Prostate gland (tissue), 2 donors: ENCODE results near the gene KLF11. TPM values are rescaled to one million over a fixed set of nuclear protein-coding genes. Genes with fewer than 3 reads are reported as not detected.
A peak's percentile ranks its signal among the peaks of the same experiment; 100 is the strongest.

Experiments used
- DNase-seq: peaks from one replicate; pipeline ENCODE4 v3.0.0-alpha.2; 2019; ENCODE audit warnings: low spot score
- H3K27ac ChIP-seq, 2 donors: fragments of 200-600 bp; sonication (generic); 2 replicates each; pipeline ENCODE4 v1.5.1; 2017 to 2019
- H3K27me3 ChIP-seq: fragments of 200-600 bp; sonication (generic); replicated peaks from 2 replicates; pipeline ENCODE4 v1.5.1; 2019; ENCODE audit not compliant: insufficient read depth
- H3K36me3 ChIP-seq, 2 donors: fragments of 200-600 bp; sonication (generic); 1 replicate in 1 of 2; 2 replicates in 1 of 2; pipeline versions ENCODE4 v1.5.1 to v1.8.1; 2017 to 2019
- H3K4me1 ChIP-seq: fragments of 200-600 bp; sonication (generic); replicated peaks from 2 replicates; pipeline ENCODE4 v1.5.1; 2019
- H3K4me3 ChIP-seq, 2 donors: fragments of 200-600 bp; sonication (generic); 2 replicates each; pipeline ENCODE4 v1.5.1; 2017 to 2019
- H3K9me3 ChIP-seq: fragments of 200-600 bp; sonication (generic); 2 replicates; pipeline ENCODE4 v1.5.1; 2017
- POLR2A ChIP-seq: fragments of 450-650 bp; IDR thresholded peaks from one replicate; pipeline ENCODE4 v1.6.1; 2016; ENCODE audit warnings: antibody characterized with exemption, mild to moderate bottlenecking
- POLR2AphosphoS5 ChIP-seq: sonication (generic); formaldehyde crosslinking; IDR thresholded peaks from one replicate; pipeline ENCODE4 v1.6.1; 2017; ENCODE audit warnings: antibody characterized with exemption
- WGBS: methylation state at CpG from one replicate; pipeline ENCODE4 v1.1.5; 2018; 5-methylcytosine and 5-hydroxymethylcytosine counted together
- intact Hi-C: fragments of 100-400 bp; cut with DNase I; formaldehyde crosslinking; loops from one replicate; pipeline ENCODE4 v1.14.2; 2022
- total RNA-seq, 2 donors: library from RNA; depleted of rRNA; stranded (reverse); fragments of >200 nt; gene quantifications; one replicate each; pipeline ENCODE4 v1.1.0, GENCODE V29; 2016
- TF ChIP-seq, protein P1 (sequence below), 4 experiments: fragments of 200-600 bp in 2 of 4; fragments of 450-650 bp in 2 of 4; sonication (generic) in 2 of 4; IDR thresholded peaks; 1 replicate in 3 of 4; 2 replicates in 1 of 4; pipeline ENCODE4 v1.5.1; 2016 to 2019; ENCODE audit warnings: antibody characterized with exemption in 4 of 4, mild to moderate bottlenecking in 2 of 4, moderate library complexity in 2 of 4

The KLF11 gene
- total RNA-seq, 2 donors from 2014 or later, result 4.3 to 37.9 TPM

DNA sequence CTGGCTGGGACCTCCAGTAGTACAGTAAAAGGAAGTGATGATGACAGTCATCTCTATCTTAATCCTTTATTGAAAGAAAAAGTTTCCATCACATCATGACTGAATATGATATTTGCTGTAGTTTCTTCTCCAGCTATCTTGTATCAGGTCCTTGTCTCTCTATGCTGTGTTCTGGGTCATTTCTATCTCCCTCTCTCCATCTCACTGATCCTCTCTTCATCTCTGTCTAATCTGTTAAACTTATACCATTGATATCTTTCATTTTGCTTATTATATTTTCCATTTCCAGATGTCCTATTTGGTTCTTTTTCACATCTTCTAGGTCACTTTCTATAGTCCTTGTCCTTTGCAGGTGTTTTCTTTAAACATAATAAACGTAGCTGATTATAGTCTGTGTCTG lies 24.5 kb downstream of the KLF11 start:
- Histone ChIP-seq H3K4me1 (no peaks in the 10 kb centered on the region), H3K36me3 (no peaks in the 10 kb centered on the region), H3K9me3 (no peaks in the 10 kb centered on the region), H3K4me3 (no peak overlapping the region), H3K27ac (no peak overlapping the region), H3K27me3 (no peaks in the 10 kb centered on the region)
- WGBS, result 93% methylated on average over 1 of the region's 1 CpG
- TF ChIP-seq, protein P1, sequence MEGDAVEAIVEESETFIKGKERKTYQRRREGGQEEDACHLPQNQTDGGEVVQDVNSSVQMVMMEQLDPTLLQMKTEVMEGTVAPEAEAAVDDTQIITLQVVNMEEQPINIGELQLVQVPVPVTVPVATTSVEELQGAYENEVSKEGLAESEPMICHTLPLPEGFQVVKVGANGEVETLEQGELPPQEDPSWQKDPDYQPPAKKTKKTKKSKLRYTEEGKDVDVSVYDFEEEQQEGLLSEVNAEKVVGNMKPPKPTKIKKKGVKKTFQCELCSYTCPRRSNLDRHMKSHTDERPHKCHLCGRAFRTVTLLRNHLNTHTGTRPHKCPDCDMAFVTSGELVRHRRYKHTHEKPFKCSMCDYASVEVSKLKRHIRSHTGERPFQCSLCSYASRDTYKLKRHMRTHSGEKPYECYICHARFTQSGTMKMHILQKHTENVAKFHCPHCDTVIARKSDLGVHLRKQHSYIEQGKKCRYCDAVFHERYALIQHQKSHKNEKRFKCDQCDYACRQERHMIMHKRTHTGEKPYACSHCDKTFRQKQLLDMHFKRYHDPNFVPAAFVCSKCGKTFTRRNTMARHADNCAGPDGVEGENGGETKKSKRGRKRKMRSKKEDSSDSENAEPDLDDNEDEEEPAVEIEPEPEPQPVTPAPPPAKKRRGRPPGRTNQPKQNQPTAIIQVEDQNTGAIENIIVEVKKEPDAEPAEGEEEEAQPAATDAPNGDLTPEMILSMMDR (IDR thresholded peaks at IDR 0.05), result no peak
- no peak for TF ChIP-seq POLR2AphosphoS5
- no peak for TF ChIP-seq POLR2A
- no peak for DNase-seq
- intact Hi-C loops, result no loop called here

DNA sequence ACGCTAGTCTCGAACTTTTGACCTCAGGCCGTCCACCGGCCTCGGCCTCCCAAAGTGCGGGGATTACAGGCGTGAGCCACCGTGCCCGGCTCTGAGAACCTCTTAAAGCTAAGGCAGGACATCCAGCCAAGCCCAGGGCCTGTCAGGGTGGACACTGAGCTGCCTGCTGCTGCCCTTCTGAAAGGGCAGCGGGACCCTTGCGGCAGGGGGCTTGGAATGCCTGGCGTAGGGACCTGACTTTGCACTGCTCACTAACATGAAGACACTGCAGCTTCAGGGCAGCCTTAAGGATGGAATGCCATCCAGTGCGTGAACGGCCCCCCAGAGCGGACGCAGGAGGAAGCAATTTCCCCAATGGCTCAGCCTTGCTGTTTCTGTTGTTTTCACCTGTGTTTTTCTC lies 27.8 kb downstream of the KLF11 start:
- Histone ChIP-seq H3K4me1 (no peaks in the 10 kb centered on the region), H3K9me3 (no peaks in the 10 kb centered on the region), H3K36me3 (no peaks in the 10 kb centered on the region), H3K27me3 (no peaks in the 10 kb centered on the region), H3K4me3 (no peak overlapping the region), H3K27ac (no peak overlapping the region)
- DNase-seq, result no peak
- intact Hi-C loops, result no loop called here
- TF ChIP-seq POLR2AphosphoS5 (no peak), POLR2A (no peak)
- TF ChIP-seq, protein P1 (IDR thresholded peaks at IDR 0.05), result no peak
- WGBS, result 95% methylated on average over 16 of the region's 16 CpGs

DNA sequence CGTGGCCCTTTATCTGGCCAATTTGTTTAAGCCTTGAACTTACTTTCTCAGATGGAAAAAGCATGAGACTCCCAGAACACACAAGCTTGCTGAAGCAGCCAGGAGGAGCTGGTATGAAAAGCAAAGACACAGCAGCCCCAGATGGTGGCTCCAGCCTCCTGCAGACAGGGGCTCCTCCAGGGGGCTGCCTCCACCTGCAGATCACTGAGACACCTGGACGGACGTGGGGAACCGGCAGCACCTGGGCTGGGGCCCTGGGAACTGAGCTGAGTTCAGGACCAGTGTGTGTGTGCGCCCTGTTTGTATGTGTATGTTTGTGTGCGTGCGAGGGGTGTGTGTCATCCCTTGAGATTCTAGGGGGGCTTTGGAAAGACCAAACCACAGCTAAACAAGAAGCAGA lies 28.2 kb downstream of the KLF11 start:
- H3K4me1 ChIP-seq, result no peaks in the 10 kb centered on the region
- no peak overlapping the region for H3K27ac ChIP-seq
- intact Hi-C loops, result no loop called here
- TF ChIP-seq, protein P1 (IDR thresholded peaks at IDR 0.05), result no peak
- TF ChIP-seq POLR2A (no peak), POLR2AphosphoS5 (no peak)
- no peaks in the 10 kb centered on the region for H3K9me3 ChIP-seq
- H3K27me3 ChIP-seq, result no peaks in the 10 kb centered on the region
- DNase-seq, result no peak
- no peak overlapping the region for H3K4me3 ChIP-seq
- H3K36me3 ChIP-seq, result no peaks in the 10 kb centered on the region
- WGBS, result 97% methylated on average over 7 of the region's 7 CpGs

DNA sequence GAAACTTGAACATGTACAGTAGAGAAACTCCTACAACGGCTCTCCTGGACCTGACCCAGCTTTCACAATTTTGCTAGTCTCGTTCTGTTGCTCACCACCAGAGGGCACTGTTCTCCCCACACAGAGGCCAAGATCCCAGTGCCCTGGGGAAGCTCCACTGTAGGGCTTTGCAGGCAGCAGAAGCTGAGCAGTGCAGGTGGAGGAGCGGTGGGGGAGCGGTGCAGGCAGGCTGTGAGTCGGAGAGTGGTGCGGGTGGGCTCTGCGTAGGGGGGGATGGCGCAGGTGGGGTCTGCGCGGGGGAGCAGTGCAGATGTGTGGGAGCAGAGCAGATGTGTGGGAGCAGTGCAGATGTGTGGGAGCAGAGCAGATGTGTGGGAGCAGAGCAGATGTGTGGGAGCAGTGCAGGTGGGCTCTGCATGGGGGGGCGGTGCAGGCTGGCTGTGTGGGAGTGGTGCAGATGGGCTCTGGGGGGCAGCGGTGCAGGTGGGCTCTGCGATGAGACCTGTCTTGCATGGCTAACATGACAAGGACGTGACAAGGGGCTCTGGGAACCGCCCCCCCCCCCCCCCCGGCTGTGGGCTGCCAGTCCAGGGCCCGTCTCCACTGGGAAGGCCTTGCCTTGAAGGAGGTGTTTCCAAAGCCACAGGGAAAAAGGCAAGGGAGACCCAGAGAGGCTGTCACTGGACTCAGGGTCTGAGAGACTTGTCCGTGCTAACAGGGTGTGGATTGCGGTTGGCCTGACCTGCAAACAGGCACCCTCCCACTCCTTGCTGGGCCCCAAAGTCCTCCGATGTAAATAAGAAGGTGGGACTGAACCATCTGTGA lies 29.5 kb downstream of the KLF11 start:
- H3K27ac ChIP-seq, result no peak overlapping the region
- DNase-seq, result peak; percentile 77
- 41% methylated on average over 20 of the region's 20 CpGs for WGBS
- H3K9me3 ChIP-seq, result no peaks in the 10 kb centered on the region
- no peaks in the 10 kb centered on the region for H3K4me1 ChIP-seq
- TF ChIP-seq POLR2A, result no peak
- peak; percentile 58 for TF ChIP-seq POLR2AphosphoS5
- TF ChIP-seq, protein P1 (IDR thresholded peaks at IDR 0.05), result peak; percentile 62 to 87 (median 83)
- H3K4me3 ChIP-seq, result no peak overlapping the region
- H3K27me3 ChIP-seq, result no peaks in the 10 kb centered on the region
- intact Hi-C loops, result loop anchor here (2.0 kb wide), 1 partner anchor 362 kb away; no protein-coding TSS in a partner anchor
- H3K36me3 ChIP-seq, result no peaks in the 10 kb centered on the region

DNA sequence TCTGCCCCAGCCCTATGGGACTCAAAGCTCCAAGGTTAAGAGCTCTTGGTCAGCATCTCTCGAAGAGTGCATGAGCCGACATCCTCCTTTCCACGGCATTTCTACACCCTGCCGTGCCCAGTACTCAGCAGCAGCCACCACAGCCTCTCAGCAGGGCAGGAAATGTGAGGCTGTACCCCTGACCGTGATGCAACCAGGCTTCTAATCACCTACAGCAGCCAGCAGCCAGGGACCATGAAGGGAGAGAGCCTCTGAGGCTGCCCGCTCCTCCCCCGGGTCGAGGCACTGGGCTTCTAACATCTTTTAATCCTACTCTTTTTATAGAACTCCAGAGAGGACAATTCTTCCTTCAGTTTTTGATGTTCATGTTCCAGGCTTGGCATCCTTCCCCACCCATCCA lies 30.4 kb downstream of the KLF11 start:
- Histone ChIP-seq H3K27ac (no peak overlapping the region), H3K36me3 (no peaks in the 10 kb centered on the region), H3K9me3 (no peaks in the 10 kb centered on the region), H3K4me1 (no peaks in the 10 kb centered on the region), H3K4me3 (no peak overlapping the region), H3K27me3 (no peaks in the 10 kb centered on the region)
- intact Hi-C loops, result loop anchor here (2.0 kb wide), 1 partner anchor 361 kb away; no protein-coding TSS in a partner anchor
- no peak for DNase-seq
- 69% methylated on average over 8 of the region's 8 CpGs for WGBS
- TF ChIP-seq, protein P1 (IDR thresholded peaks at IDR 0.05), result no peak
- TF ChIP-seq POLR2A (no peak), POLR2AphosphoS5 (no peak)
